22Rv1 (cell line): ENCODE results near the gene PLEKHM3.

Experiments used
- CTCF ChIP-seq: fragments of 450-650 bp; IDR thresholded peaks from 2 replicates; pipeline ENCODE4 v1.5.1; 2017; ENCODE audit warnings: mild to moderate bottlenecking
- ZFX ChIP-seq: fragments of 450-650 bp; IDR thresholded peaks from 2 replicates; pipeline ENCODE4 v1.6.1; 2017; ENCODE audit warnings: antibody characterized with exemption, borderline replicate concordance

- TF ChIP-seq CTCF (no peak), ZFX (no peak)
Measured at GRCh38 chr2:207778298-207778882, 246.9 kb downstream of the PLEKHM3 start.
